ENCODE results near the gene RALA.

RALA gene, protein sequence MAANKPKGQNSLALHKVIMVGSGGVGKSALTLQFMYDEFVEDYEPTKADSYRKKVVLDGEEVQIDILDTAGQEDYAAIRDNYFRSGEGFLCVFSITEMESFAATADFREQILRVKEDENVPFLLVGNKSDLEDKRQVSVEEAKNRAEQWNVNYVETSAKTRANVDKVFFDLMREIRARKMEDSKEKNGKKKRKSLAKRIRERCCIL

DNA sequence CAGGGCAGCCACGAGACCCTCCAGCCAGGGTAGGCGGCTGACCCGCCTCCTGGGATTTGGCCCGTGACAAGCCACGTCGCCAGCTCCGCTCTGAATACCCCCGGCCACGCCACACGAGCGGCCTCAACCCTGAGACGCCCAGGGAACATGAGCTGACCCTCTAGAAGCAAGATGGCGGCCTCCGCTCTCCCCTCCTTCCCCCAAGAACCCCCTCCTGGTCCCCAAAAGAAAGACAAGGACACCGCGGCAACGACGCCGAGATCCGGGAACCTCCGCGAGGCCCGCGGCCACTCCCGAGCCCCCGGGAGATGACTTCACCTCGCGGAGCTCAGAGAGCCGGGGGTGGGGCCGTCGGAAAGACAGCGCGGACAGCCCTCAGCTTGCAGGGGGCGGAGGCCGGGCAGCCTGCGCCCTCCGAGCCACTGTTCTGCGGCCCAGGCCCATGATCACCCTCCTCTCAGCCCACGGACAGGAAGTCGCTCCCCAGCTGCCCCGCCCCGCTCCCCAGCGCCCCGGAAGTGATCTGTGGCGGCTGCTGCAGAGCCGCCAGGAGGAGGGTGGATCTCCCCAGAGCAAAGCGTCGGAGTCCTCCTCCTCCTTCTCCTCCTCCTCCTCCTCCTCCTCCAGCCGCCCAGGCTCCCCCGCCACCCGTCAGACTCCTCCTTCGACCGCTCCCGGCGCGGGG lies at the start of gene RALA:
TSS of gene RALA (plus strand) at position 526 of the 685 bp plus-strand sequence. CDS start 63,096 bp downstream, outside the sequence.
- peak; percentile 69 for DNase-seq (ENCODE audit: low read depth, low spot score)

DNA sequence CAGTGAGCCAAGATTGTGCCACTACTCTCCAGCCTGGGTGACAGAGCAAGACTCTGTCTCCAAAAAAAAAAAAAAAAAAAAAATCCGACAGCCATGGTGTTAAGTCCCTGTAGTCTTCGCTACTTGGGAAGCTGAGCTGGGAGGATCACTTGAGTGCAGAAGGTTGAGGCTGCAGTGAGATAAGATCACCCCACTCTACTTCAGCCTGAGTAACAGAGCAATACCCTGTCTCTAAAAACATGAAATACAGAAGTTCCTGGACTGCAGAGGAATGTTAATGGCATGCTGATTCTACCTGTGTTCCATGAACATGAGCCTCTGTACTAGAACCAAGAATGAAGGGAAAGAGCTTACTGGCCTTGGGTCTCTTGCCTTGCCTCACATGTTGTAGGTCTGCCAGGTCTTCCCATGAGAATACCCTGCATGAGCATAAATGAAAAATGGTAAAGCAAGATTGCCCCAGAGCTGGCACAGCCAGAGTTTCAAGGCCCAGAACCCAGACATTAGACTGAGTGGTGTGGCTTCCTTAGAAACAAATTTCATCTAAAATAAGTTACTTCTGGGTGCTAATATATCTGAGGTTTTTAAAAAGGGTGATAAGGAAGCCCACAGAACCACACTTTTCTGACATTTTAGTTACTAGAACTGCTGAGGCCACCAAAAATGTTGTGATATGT lies 48.6 kb upstream of the RALA start:
- no peak for DNase-seq (ENCODE audit: low read depth, low spot score)

DNA sequence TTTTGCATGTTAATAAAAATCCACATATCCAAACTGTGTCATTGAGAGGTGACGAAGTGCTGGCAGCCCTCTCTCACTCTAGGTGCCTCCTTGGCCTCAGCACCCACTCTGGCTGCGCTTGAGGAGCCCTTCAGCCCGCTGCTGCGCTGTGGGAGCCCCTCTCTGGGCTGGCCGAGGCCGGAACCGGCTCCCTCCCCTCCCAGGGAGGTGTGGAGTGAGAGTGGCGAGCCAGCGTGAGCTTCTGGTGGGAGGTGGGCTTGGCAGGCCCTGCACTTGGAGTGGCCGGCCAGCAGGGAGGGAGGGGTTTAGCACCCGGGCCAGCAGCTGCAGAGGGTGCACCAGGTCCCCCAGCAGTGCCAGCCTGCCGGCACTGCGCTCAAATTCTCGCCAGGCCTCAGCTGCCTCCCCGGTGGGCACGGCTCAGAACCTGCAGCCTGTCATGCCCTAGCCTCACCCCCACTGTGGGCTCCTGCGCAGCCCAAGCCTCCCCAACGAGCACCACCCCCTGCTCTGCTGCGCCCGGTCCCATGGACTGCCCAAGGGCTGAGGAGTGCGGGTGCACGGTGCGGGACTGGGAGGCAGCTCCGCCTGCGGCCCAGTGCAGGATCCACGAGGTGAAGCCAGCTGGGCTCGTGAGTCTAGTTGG lies 46.0 kb upstream of the RALA start:
- no peak for DNase-seq (ENCODE audit: low read depth, low spot score)

DNA sequence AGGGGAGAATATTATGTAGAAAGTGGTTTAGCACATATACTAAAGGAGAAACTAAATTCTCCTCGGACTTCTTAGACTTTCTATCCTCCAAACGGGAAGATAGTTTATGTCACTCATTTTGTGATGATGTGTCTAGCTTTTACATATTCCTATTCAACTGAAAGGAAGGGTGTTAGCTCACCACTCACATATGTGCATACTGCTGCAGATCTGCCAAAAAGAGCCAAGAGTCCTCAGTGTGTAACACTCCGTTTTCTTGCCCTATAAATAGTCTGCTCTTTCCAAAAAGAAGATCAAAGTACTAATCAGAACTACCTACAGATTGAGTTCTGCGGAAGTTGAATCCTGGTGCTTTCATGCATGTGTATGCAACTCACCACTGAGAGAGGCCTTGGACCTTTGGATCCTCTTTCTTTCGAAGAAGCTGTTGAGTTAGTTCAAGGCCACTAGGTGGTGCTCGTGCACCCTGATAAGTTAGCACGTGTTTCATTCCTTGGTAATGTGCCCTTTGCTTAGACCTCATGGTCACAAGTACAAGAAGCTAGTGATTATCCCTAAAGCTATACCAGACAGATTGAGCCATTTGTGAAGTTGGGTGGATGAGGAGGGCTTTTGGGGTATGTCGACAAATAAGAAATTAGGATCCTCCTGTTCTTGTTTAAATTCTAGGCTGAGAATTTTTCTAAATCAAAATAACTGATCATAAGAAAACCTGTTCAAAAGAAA lies 43.1 kb upstream of the RALA start:
- DNase-seq (ENCODE audit: low read depth, low spot score) = peak; percentile 83

DNA sequence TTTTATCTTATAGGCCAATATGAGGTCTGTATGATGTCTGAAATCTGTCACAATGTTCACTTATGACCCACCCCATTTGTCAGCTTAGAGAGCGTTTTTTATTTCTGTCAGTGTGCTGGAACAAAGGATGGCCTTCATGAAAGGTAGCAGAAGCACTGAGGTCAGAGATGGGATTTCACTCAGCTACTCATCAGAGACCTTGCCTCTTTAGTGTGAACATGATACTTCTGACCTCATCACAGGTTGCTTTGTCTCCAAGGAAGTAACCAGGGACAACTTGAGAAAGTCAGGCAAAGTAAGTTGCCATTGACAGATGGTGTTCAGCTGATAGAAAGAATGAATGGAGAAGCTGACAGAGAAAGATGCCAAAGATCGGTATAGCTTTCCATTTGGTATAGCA lies 40.8 kb upstream of the RALA start:
- no peak for DNase-seq (ENCODE audit: low read depth, low spot score)

DNA sequence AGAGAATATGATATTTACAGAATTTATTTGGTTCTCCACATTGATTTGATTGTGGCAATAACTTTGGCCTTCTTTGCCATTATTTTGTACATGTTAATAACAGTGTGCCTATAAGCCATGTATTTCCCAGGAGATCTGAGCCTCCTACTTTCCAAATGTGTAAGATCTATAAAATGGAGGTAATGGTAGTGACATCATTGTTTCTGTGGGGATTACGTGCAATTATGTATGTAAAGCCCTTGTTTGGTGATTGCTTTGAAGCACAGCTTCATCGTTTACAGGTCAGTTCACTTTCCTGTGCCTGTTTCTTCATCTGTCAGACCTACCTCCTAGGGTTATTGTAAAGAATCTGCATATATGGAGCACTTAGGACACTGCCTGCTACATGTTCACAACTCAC lies 39.8 kb upstream of the RALA start:
- DNase-seq (ENCODE audit: low read depth, low spot score) = no peak

DNA sequence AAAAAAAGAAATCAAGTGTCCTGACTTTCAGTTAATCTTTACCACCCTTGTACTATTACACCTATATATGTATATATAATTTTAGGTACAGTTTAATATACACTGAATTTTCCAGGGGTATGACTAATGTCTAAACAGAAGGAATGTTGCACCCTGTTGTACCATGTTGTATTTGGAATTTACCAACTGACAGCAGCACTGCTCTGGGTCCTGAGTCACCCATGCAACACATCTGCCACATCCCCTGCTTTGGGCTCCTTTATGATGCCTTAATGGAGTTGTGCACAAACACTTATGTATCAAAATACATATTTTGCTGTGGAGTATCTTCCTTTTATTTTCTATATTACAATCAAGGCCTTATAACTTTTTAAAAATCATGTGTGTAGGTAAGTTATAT lies 36.0 kb upstream of the RALA start:
- no peak for DNase-seq (ENCODE audit: low read depth, low spot score)

DNA sequence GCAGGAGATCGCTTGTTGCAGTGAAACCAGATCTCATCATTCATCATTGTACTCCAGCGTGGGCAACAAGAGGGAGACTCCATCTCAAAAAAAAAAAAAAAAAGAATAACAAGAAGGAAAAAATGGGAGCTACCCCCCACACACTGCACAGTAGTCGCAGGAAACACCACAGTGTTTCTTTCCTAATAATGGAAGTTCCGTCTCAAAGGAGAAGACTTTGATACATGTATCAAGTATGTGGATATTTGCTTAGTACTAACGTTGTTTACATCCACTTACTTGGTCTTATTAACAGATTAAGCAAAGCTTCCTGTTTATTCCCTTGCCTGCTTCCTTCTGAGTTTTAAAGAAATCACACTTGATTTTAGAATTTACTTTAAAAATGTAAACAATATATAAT lies 35.0 kb upstream of the RALA start:
- DNase-seq (ENCODE audit: low read depth, low spot score) = no peak

DNA sequence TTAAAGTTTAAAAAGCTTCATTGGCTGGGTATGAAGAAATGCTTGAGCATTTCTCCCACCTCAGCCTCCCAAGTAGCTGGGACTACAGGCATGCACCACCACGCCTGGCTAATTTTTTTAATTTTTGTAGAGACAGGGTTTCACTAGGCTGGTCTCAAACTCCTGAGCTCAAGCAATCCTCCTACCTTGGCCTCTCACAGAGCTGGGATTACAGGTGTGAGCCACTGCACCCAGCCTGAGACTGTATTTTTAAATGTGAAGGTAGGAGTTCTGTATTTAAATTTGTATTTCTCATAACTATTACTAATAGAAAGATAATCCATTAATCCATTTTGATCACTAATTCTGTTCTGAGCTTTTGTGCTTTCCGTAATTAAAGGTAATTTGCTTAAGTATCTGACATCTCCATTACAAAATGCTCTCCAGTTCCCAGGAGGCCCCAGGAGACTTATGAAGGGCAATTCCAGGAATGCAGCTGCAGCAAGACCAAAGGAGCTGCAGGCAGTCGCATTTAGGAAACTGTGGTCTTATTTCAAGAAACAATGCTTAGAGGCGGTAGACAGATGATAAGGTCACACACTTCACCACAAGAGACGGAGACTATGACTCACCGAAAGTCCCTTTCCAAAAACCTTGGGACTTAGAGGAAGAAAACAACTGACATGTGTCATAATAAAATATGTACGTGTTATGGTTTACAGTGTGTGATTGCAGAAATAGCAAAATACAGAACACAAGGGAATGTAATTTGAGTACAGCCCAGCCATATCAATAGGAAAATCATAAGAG lies 33.9 kb upstream of the RALA start:
- DNase-seq (ENCODE audit: low read depth, low spot score) = peak; percentile 63

DNA sequence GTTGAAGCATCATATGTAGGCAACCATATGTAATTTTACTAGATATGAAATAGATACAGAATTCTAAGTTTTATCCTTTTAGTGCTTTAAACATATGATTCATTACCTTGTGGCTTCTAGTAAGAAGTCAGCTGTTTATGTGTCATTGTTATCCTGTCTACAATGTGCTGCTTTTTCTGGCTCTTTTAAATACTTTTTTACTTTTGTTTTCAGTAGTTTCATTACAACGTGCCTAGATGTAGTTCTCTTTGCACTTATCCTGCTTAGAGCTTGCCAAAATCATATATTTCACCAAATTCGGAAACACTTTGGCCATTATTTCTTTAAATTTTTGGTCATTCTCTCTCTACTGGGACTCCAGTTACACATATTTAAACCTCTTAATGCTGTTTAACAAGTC lies 30.8 kb upstream of the RALA start:
- DNase-seq (ENCODE audit: low read depth, low spot score) = no peak

DNA sequence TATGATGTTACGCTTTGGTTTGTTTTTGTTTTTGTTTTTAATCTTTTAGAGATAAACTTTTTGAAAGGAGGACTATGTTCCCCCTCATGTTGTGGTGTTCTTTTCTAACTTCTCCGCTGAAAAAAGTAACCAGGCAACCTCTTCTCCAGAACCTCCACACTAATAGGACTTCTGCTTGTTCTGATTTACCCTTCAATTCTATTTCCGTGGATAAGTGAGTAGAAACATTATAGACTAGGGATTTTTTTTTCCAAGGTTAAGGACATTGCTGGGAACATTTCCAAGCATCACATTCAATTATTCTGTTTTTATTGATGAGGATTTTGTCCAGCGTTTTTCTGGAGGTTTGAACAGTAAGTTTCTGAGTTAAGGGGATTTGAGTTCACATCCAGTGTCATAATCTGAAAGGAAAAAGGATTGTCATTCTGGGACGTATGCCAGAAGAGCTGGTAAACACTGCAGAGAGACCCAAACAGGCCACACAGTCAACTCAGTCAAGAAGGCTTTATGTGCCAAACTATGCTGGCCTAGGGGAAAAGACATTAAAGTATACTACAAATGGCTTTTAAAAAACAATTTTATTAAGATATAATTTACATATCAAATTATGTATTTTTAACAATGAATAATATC lies 28.3 kb upstream of the RALA start:
- DNase-seq (ENCODE audit: low read depth, low spot score) = no peak

DNA sequence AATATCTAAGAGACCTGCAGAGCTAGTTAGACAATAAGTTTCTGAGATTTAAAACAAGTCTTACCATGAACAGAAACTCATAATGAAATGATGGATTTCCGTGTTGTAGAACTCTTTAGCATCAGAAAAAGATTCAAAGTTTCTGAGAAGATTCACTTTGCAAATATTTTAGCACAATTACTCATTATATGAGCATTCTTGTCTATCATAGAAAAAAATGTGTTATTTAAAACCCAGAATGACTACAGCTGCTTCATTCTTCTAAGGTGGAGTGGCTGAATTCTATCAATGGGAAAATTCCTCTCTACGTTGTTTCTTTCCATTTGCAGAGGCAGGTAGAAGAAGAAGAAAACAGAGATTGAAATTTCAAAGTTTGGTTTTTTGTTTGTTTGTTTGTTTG lies 21.0 kb upstream of the RALA start:
- DNase-seq (ENCODE audit: low read depth, low spot score) = no peak

DNA sequence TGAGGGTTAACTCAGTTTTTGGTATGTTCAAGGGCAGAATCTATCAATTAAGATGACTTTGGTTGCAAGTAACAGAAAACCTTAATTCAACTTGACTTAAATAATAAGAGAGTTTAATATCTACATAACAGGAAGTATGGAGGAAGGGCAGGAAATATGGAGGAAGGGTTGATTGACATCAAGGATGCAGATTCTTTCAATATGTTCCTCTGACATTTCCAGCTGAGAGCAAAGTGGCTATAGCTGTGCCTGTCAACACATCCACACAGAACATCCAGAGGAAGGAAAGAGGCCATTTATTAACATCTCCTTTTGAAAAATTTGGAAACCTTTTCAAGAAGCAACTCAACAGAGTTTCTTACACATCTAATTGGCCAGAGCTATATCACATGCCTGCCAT lies 19.4 kb upstream of the RALA start:
- no peak for DNase-seq (ENCODE audit: low read depth, low spot score)

DNA sequence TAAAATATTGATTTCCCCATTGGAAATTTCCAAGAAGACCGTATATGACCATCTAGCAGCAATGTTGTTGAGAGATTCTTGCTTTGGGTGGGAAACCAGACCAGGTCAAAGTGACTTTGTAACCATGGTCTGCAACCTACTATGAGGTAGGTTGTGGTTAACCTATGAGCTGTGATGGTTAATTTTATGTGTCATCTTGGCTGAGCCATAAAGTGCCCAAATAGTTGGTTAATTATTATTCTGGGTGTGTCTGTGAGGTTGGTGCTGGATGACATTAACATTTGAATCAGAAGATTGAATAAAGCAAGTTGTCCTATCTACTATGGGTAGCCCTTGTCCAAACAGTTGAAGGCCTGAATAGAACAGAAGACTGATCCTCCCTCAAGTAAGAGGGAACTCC lies 18.3 kb upstream of the RALA start:
- DNase-seq (ENCODE audit: low read depth, low spot score) = no peak

DNA sequence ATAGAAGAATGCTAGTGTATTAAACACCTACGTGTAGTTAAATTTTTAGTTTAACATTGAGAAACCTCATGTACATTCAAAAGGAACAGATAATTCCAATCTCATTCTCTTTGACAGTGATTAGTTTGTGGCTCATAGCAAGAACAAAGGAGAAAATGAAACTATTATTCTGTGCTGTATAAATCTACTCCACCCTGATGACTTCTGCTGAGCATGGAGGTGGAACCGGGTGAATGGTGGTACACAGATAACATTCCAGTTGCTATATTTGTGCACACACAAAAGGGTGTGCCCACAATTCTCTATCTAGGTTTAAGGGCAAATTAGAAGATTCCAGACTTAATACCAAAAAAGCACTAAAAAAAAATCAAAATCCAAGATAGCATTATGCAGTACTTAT lies 17.0 kb upstream of the RALA start:
- DNase-seq (ENCODE audit: low read depth, low spot score) = no peak

DNA sequence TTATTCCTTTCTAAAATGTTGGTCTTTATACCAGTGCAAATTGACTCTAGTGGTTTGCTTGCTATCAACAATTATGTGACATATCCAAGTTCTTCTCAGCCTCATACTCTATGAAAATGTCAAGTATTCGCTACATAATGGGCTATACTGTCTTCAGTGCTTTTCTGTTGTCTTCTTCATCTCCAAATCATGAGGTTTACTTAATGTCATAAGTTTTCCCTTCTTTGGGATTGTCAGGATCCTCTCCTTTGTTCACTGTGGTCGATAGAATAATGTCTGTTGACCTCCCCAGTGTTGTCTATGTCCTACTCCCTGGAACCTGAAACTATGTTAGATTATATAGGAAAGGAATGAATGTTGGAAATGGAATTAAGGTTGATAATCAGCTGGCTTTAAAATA lies 16.4 kb upstream of the RALA start:
- DNase-seq (ENCODE audit: low read depth, low spot score) = no peak

DNA sequence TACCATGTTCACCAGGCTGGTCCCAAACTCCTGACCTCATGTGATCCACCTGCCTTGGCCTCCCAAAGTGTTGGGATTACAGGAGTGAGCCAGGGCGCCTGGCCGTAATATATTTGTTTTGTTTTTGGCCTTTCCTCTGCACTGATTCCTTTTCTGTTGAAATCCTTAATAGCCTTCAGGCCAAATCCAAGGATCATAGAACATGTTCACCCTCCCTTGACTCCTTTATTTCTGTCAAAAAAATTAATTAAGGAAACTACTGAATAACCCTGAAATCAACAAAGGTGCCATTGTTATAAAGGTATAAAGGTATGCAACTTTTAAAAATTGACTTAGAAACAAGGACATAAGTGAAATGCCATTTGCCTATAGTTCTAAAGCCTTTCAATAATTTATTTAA lies 15.5 kb upstream of the RALA start:
- DNase-seq (ENCODE audit: low read depth, low spot score) = no peak

DNA sequence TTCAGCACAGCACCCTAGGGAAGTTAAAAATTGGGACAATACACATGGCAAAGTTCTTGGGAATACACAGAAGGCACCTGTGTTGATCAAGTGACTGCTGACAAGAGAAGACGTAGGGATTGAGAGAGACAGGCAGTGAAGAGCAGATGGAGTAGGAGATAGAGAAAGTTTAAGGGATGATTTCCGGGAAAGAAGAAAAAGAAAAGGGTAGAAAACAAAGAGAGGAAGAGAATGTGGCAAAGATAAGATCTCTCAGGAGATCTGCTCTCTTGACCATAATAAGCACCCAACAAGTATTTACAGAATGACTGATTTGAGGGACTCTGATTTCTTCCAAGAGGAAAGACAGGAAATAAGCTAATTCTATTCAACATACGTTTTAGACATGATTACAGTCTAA lies 15.1 kb upstream of the RALA start:
- DNase-seq (ENCODE audit: low read depth, low spot score) = no peak

DNA sequence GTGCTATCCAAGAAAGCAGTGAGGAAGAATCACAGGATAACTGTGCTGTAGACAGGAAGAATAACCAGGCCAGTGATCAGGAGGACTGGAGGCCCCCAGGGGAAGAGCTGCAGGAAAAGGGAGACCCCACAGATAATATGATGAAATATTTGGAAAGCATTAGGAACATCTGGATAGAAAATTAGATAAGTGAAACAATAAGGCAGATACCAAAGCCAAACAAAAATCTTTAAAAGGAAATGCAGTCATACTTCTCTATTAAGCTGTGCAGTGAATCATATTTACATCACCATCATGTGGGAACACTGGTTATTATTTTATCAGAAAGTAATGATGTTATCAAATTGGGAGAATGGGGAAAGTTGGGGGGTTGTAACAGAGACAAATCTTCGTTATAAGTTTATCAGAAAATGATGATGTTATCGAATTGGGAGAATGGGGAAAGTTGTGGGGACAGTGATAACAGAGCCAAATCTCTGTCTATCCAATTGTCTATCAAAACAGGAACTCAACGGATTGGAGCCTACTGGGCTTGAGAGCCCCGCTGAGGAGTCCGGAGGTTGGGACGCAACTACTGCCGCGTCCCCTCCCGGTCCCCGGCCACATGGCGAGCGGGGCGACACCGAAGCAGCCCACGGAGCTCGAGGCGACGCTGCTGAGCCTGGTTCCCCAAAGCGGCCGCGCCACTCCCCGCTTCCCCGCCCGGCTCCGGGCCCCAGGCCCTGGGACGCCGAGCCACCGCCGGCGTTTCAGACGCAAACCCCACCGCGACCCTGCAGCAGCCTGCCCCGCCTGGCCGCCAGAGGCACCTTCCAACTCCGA lies 14.0 kb upstream of the RALA start:
- DNase-seq (ENCODE audit: low read depth, low spot score) = no peak

DNA sequence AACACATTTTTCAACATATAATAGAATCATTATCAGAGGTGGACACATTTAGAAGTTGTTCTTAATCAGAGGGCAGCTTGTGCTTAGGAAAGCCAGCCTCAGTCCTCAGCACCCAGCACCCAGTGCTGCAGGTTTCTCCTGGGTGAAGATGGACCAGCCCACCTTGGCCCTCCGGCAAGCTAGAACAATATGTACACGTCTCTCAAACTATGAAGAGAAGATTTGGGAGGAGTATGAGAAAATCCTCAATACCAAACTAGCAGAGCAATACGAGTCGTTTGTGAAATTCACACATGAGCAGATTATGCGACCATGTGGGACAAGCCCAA lies 13.5 kb upstream of the RALA start:
- no peak for DNase-seq (ENCODE audit: low read depth, low spot score)

Data from iPS DF 19.7 (cell line).